ENCODE data around the gene FLII. TPM values are rescaled to one million over a fixed set of nuclear protein-coding genes. Genes with fewer than 3 reads are reported as not detected.

Gene FLII
- total and polyA plus RNA-seq, 2 of the 8 experiments (the other 6 are each of a cell fraction or from before 2014, with no cell fraction given): 300 to 549 TPM

DNA sequence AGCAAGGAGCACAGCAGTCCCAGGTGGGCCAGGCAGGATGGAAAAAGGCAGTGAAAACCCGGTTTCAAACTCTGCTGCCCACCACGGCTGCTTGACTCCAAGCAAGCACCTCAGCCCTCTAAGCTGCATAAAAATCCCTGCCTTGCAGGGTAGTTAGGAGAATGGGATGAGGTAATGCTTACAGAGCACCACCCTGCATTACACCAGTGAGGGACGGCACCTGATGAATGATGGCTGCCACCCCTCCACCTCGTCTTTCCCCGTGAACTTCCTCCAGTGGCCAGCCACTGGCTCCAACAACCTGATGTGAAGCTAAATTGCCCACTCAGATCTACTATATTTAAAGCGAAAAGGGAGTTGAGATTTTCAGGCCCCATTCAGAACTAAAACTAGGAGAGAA is 23.2 kb upstream of the FLII start:
- no peaks in the 10 kb centered on the region for H3K79me1 ChIP-seq (ENCODE audit: low read depth, low read length)
- no peak overlapping the region for H2AFZ ChIP-seq (ENCODE audit: low read length)
- TF ChIP-seq RFX5 (IDR thresholded peaks at IDR 0.05; ENCODE audit: borderline replicate concordance, low read depth, low read length) (no peak), TEAD4 (IDR thresholded peaks at IDR 0.05; ENCODE audit: low read depth, low read length) (no peak), BACH1 (IDR thresholded peaks at IDR 0.05; ENCODE audit: low read length) (no peak), GTF2F1 (IDR thresholded peaks at IDR 0.05; ENCODE audit: borderline replicate concordance, low read depth, low read length) (no peak), TCF12 (IDR thresholded peaks at IDR 0.05; ENCODE audit: low read depth, low read length) (no peak), SP4 (IDR thresholded peaks at IDR 0.05; ENCODE audit: low read length) (no peak)
- no peak overlapping the region for H3K9ac ChIP-seq (replicated peaks in 1 of 4; ENCODE audit: extremely low read depth in 1 of 4, low read depth in 3 of 4, low read length in 3 of 4)
- no peak for FAIRE-seq
- H3K4ac ChIP-seq (replicated peaks; ENCODE audit: insufficient read length, low read depth, low read length): no peak overlapping the region
- no peak overlapping the region for H3K4me3 ChIP-seq (ENCODE audit: extremely low read depth in 1 of 4, insufficient read depth in 2 of 4, low read depth in 3 of 4, low read length in 4 of 4)
- peaks cover 3 to 12% of the 10 kb centered on the region in 2 experiments for H4K20me1 ChIP-seq (replicated peaks in 1 of 2; ENCODE audit: control insufficient read depth in 1 of 2, insufficient read depth in 2 of 2, low read length in 2 of 2)
- H3K27ac ChIP-seq (ENCODE audit: low read depth, low read length): no peak overlapping the region
- H3K4me2 ChIP-seq (ENCODE audit: insufficient read depth in 1 of 2, low read depth in 2 of 2, low read length in 2 of 2): no peak overlapping the region
- ChIA-PET CTCF (ENCODE audit: partially characterized antibody) (interaction anchor here (2.2 kb wide), 1 partner anchor 26 kb away, joined by 4 read pairs; no protein-coding TSS in a partner anchor), POLR2A (ENCODE audit: partially characterized antibody) (interaction anchor here (1.6 to 2.0 kb wide), 2 partner anchors 11 to 18 kb away, joined by 4 to 6 read pairs; no protein-coding TSS in a partner anchor)
- no peak overlapping the region for H2BK20ac ChIP-seq (ENCODE audit: low read length)
- no peak overlapping the region for H2BK5ac ChIP-seq (ENCODE audit: low read depth, low read length)
- H3K56ac ChIP-seq (replicated peaks; ENCODE audit: insufficient read length, low read depth, low read length): no peak overlapping the region
- no peak overlapping the region for H2BK15ac ChIP-seq (ENCODE audit: low read length)
- no peak overlapping the region for H4K5ac ChIP-seq (ENCODE audit: insufficient read length, low read depth, low read length)
- H3K27me3 ChIP-seq (replicated peaks in 1 of 4; ENCODE audit: control insufficient read depth in 3 of 4, extremely low read depth in 1 of 4, insufficient read depth in 3 of 4, low read length in 3 of 4): no peaks in the 10 kb centered on the region
- H3K14ac ChIP-seq (ENCODE audit: insufficient read length): no peak overlapping the region
- H2AK5ac ChIP-seq (ENCODE audit: low read depth, low read length): no peak overlapping the region
- H3K23ac ChIP-seq (ENCODE audit: insufficient read length): no peak overlapping the region
- no peak overlapping the region for H2BK120ac ChIP-seq (replicated peaks; ENCODE audit: low read depth, low read length)
- DNase-seq (ENCODE audit: low read depth in 1 of 2, low spot score in 2 of 2): no peak
- peaks cover 41 to 86% (median 69%) of the 10 kb centered on the region in 4 experiments for H3K36me3 ChIP-seq (ENCODE audit: control insufficient read depth in 2 of 4, insufficient read depth in 4 of 4, low read length in 3 of 4)
- H3K9me3 ChIP-seq (ENCODE audit: insufficient read depth in 2 of 2, low read depth in 1 of 2, low read length in 1 of 2): no peaks in the 10 kb centered on the region
- no peaks in the 10 kb centered on the region for H3K23me2 ChIP-seq (ENCODE audit: low read depth, low read length)
- H4K91ac ChIP-seq (replicated peaks; ENCODE audit: insufficient read length, low read length): no peak overlapping the region
- no peaks in the 10 kb centered on the region for H3K4me1 ChIP-seq (replicated peaks in 1 of 4; ENCODE audit: control insufficient read depth in 3 of 4, insufficient read depth in 4 of 4, low read length in 3 of 4)
- H3K18ac ChIP-seq (ENCODE audit: extremely low read depth, low read length): no peak overlapping the region
- 92% methylated on average over 6 of the region's 6 CpGs; no CpG with 5 or more reads in 1 of the 2 experiments for WGBS, 2 experiments (ENCODE audit: extremely low coverage in 1 of 2, insufficient coverage in 1 of 2, insufficient read length in 1 of 2, insufficient replicate concordance in 2 of 2, low coverage in 1 of 2, low lambda C conversion rate in 2 of 2, missing lambda C conversion rate in 1 of 2)
- no peaks in the 10 kb centered on the region for H3K79me2 ChIP-seq (ENCODE audit: control insufficient read depth in 1 of 2, insufficient read depth in 2 of 2, low read length in 2 of 2)
- no peak overlapping the region for H2BK12ac ChIP-seq (ENCODE audit: low read depth, low read length)
- H4K8ac ChIP-seq (ENCODE audit: extremely low read depth, insufficient read depth, low read length): no peak overlapping the region
